PC-9 (cell line): ENCODE results near the gene RELB. TPM values are rescaled to one million over a fixed set of nuclear protein-coding genes. Genes with fewer than 3 reads are reported as not detected.

Experiments
- BruUV-seq: library from RNA; stranded (reverse); fragments of 400-500 nt; replicated peaks from 2 replicates; lab custom pipeline; 2021; lab: Mats Ljungman, UMichigan
- CTCF ChIA-PET: fragments of 300-600 bp; sonication (Branson Sonifier 250); formaldehyde crosslinking; loops from one replicate; lab custom pipeline; 2022; ENCODE audit warnings: antibody characterized with exemption; lab: Charles Lee
- POLR2A ChIA-PET: fragments of 300-600 bp; sonication (Branson Sonifier 250); formaldehyde crosslinking; loops from one replicate; lab custom pipeline; 2022; ENCODE audit warnings: antibody characterized with exemption; ENCODE audit not compliant: unreplicated experiment; lab: Charles Lee
- DNase-seq, 2 experiments: peaks; one replicate each; pipeline versions ENCODE4 v3.0.0 to v3.0.0-alpha.2; 2015 to 2022; ENCODE audit warnings: mixed read lengths in 1 of 2
- H2AFZ ChIP-seq: fragments of 200-600 bp; sonication (generic); 2 replicates; pipeline ENCODE4 v1.8.1; 2017; ENCODE audit warnings: antibody characterized with exemption
- H3F3A ChIP-seq: fragments of 200-600 bp; sonication (generic); 2 replicates; pipeline ENCODE4 v1.8.1; 2017; ENCODE audit warnings: antibody characterized with exemption, mild to moderate bottlenecking, low read depth; ENCODE audit not compliant: insufficient read depth
- H3K27ac ChIP-seq: fragments of 200-600 bp; sonication (generic); 2 replicates; pipeline ENCODE4 v1.6.1; 2016; ENCODE audit warnings: mixed run types
- H3K27me3 ChIP-seq: fragments of 200-600 bp; sonication (generic); 2 replicates; pipeline ENCODE4 v1.6.1; 2016; ENCODE audit warnings: low read depth, mixed run types; ENCODE audit not compliant: insufficient read depth
- H3K36me3 ChIP-seq: fragments of 200-600 bp; sonication (generic); 2 replicates; pipeline ENCODE4 v1.6.1; 2016; ENCODE audit warnings: low read depth, mixed run types
- H3K4me1 ChIP-seq: fragments of 200-600 bp; sonication (generic); replicated peaks from 2 replicates; pipeline ENCODE4 v1.6.1; 2016; ENCODE audit warnings: mixed run types; ENCODE audit not compliant: insufficient read depth
- H3K4me2 ChIP-seq: fragments of 200-600 bp; sonication (generic); 2 replicates; pipeline ENCODE4 v1.6.1; 2017; ENCODE audit warnings: mixed run types
- H3K4me3 ChIP-seq: fragments of 200-600 bp; sonication (generic); 2 replicates; pipeline ENCODE4 v1.6.1; 2016; ENCODE audit warnings: mixed run types
- H3K79me2 ChIP-seq: fragments of 200-600 bp; sonication (generic); 2 replicates; pipeline ENCODE4 v1.6.1; 2017; ENCODE audit warnings: low read depth, mixed run types
- H3K9me2 ChIP-seq: fragments of 200-600 bp; sonication (generic); 2 replicates; pipeline ENCODE4 v1.8.1; 2017; ENCODE audit warnings: mild to moderate bottlenecking; ENCODE audit not compliant: insufficient read depth
- H3K9me3 ChIP-seq: fragments of 200-600 bp; sonication (generic); 2 replicates; pipeline ENCODE4 v1.8.1; 2016; ENCODE audit warnings: low read depth; ENCODE audit not compliant: insufficient read depth
- H4K20me1 ChIP-seq: fragments of 200-600 bp; sonication (generic); 2 replicates; pipeline ENCODE4 v1.8.1; 2017; ENCODE audit not compliant: insufficient read depth
- EZH2 ChIP-seq: fragments of 200-600 bp; sonication (generic); IDR thresholded peaks from 2 replicates; pipeline ENCODE4 v1.8.0; 2017; ENCODE audit warnings: antibody characterized with exemption, low read depth
- intact Hi-C: fragments of 100-400 bp; cut with micrococcal nuclease; formaldehyde crosslinking; loops from one replicate; pipeline ENCODE4 v1.10.0; 2022; ENCODE audit not compliant: unreplicated experiment
- total RNA-seq: library from RNA; stranded (reverse); gene quantifications from 2 replicates; pipeline ENCODE4 v1.2.3, GENCODE V29; 2021
- TF ChIP-seq, protein P1 (sequence below): fragments of 200-600 bp; sonication (generic); conservative IDR thresholded peaks from 2 replicates; pipeline ENCODE4 v1.6.1; 2017; ENCODE audit warnings: mixed run types, antibody characterized with exemption, mild to moderate bottlenecking, moderate library complexity

RELB gene
- total RNA-seq, 1 experiment from 2014 or later: 5.8 TPM

DNA sequence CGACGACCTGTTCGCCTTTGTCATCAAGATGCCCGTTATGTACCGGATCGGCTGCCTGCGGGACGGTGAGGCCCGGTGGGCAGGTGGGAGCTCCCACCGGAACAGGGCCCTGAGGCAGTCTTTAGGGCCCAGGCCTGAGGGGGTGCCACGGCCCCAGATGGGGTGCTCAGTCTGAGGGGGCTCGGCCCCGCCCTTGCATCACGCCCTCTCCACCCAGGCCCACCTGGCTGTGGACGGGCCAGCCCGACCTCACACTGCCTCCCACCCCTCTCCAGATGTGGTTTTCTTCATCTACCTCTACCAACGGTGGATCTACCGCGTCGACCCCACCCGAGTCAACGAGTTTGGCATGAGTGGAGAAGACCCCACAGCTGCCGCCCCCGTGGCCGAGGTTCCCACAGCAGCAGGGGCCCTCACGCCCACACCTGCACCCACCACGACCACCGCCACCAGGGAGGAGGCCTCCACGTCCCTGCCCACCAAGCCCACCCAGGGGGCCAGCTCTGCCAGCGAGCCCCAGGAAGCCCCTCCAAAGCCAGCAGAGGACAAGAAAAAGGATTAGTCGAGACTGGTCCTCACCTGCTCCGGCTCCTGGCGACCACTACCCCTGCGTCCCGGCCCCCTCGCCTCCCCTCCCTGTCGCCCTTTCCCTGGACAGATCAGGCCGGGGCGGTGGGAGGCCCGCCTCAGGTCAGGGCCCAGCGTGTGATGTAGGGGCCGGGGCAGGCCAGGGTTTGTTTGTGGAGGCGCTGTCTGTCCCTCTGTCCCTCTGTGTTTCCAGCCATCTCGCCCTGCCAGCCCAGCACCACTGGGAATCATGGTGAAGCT lies 8.7 kb upstream of the RELB start:
- Histone ChIP-seq H3F3A (peaks cover 2% of the 10 kb centered on the region; the same call in 1 of the 2 replicates), H3K9me2 (no peaks in the 10 kb centered on the region), H3K4me2 (no peak overlapping the region), H3K4me3 (no peak overlapping the region), H3K79me2 (no peaks in the 10 kb centered on the region), H2AFZ (no peak overlapping the region), H3K27me3 (no peaks in the 10 kb centered on the region), H3K27ac (no peak overlapping the region), H3K9me3 (no peaks in the 10 kb centered on the region), H3K4me1 (no peaks in the 10 kb centered on the region), H4K20me1 (peaks cover 4% of the 10 kb centered on the region), H3K36me3 (no peaks in the 10 kb centered on the region; the same call in 1 of the 2 replicates)
- BruUV-seq: no TSS peak
- TF ChIP-seq EZH2: no peak
- TF ChIP-seq, protein P1, sequence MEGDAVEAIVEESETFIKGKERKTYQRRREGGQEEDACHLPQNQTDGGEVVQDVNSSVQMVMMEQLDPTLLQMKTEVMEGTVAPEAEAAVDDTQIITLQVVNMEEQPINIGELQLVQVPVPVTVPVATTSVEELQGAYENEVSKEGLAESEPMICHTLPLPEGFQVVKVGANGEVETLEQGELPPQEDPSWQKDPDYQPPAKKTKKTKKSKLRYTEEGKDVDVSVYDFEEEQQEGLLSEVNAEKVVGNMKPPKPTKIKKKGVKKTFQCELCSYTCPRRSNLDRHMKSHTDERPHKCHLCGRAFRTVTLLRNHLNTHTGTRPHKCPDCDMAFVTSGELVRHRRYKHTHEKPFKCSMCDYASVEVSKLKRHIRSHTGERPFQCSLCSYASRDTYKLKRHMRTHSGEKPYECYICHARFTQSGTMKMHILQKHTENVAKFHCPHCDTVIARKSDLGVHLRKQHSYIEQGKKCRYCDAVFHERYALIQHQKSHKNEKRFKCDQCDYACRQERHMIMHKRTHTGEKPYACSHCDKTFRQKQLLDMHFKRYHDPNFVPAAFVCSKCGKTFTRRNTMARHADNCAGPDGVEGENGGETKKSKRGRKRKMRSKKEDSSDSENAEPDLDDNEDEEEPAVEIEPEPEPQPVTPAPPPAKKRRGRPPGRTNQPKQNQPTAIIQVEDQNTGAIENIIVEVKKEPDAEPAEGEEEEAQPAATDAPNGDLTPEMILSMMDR: no peak
- intact Hi-C loops: no loop called here
- CTCF ChIA-PET: interaction anchor here (0.7 kb wide), 1 partner anchor 384 kb away, joined by 3 read pairs; no protein-coding TSS in a partner anchor
- POLR2A ChIA-PET: no interaction called here
- DNase-seq: no peak

DNA sequence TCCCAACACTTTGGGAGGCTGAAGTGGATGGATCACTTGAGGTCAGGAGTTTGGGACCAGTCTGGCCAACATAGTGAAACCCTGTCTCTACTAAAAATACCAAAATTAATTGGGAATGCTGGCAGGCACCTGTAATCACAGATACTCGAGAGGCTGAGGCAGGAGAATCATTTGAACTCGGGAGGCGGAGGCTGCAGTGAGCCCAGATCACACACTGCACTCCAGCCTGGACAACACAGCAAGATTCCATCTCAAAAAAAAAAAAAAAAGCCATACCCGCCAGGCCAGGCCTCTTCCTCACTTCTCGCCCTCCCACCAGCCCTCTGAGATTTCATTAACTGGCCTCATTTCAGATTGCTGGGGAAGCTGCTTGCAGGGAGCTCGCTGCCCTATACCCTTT lies 7.7 kb upstream of the RELB start:
- CTCF ChIA-PET: no interaction called here
- BruUV-seq: no TSS peak
- POLR2A ChIA-PET: no interaction called here

DNA sequence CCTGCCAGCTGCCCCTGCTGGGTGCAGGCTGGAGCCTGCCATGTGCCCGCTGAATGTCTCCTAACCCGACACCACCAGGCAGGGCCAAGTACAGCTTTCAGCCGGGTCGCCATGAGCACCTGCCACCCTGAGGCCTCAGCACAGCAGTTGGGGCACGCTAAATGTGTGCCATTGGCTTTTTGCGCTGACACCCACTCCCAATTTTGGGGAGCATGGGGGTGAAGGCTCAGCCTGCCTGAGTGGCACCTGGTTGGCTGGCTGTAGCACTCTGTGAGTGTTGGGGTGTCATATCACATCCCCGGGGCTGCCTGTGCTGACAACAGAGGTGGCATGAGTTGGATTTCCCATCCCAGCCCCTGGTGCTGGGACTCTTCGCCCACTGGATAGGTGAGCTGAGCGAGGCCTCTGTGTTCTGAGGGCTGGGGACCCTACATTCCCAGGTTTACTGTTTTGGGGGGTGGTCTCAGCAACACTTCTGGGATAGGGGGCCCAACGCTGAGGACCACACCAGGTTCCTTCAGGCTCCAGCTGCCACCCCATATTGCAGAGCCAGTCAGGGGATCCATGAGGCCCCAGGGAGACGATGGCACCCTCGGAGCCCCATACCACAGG lies 7.2 kb upstream of the RELB start:
- Histone ChIP-seq H3K9me2 (no peaks in the 10 kb centered on the region), H3K9me3 (no peaks in the 10 kb centered on the region), H4K20me1 (peaks cover 2% of the 10 kb centered on the region; the same call in 1 of the 2 replicates), H3K4me3 (no peak overlapping the region), H2AFZ (no peak overlapping the region), H3K4me2 (no peak overlapping the region), H3F3A (peaks cover 11% of the 10 kb centered on the region; the same call in 1 of the 2 replicates), H3K36me3 (no peaks in the 10 kb centered on the region; the same call in 1 of the 2 replicates), H3K79me2 (no peaks in the 10 kb centered on the region), H3K27me3 (no peaks in the 10 kb centered on the region), H3K27ac (no peak overlapping the region), H3K4me1 (no peaks in the 10 kb centered on the region)
- CTCF ChIA-PET: no interaction called here
- TF ChIP-seq, protein P1: no peak
- TF ChIP-seq EZH2: no peak
- POLR2A ChIA-PET: no interaction called here
- DNase-seq: no peak
- intact Hi-C loops: no loop called here
- BruUV-seq: no TSS peak

More for the DNA sequence above, 7.7 kb upstream of the RELB start:
- intact Hi-C loops: no loop called here
- H3K27ac ChIP-seq: no peak overlapping the region
- H3K4me3 ChIP-seq: no peak overlapping the region
- no peak overlapping the region for H3K4me2 ChIP-seq
- no peaks in the 10 kb centered on the region for H3K4me1 ChIP-seq
- H3K27me3 ChIP-seq: no peaks in the 10 kb centered on the region
- TF ChIP-seq, protein P1: no peak
- TF ChIP-seq EZH2: no peak
- no peaks in the 10 kb centered on the region for H3K79me2 ChIP-seq
- H3K9me2 ChIP-seq: no peaks in the 10 kb centered on the region
- no peaks in the 10 kb centered on the region for H3K9me3 ChIP-seq
- peaks cover 11% of the 10 kb centered on the region; the same call in 1 of the 2 replicates for H3F3A ChIP-seq
- no peak overlapping the region for H2AFZ ChIP-seq
- H4K20me1 ChIP-seq: peaks cover 4% of the 10 kb centered on the region; the same call in 1 of the 2 replicates
- no peak for DNase-seq
- no peaks in the 10 kb centered on the region; the same call in 1 of the 2 replicates for H3K36me3 ChIP-seq
